Measurements from ENCODE around the gene IMP4.

The IMP4 gene

GRCh38 chr2:130378898-130379214, 36.2 kb downstream of the IMP4 start:
- DNase-seq = no peak

- DNase-seq = no peak
These were observed 37.6 kb downstream of the IMP4 start for GRCh38 chr2:130380096-130380934.

DNA sequence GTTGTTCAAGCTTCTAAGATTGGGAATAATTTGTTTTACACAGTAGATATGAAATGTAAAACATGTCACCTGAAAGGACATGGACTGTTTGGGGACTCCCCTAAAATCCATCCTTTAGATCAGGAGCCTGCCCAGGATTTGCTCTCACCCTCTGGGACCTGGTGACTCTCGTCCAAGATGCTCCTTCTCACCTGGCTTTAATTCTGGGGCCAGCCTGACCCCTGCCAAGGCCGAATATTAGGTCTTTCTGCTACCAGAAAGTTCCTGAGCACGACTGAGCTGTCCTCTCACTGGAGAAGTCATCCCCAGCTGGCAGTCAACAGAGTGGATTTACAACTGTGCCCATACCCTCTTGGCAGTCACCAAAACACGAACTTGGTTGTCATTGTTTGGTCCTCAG, 38.4 kb downstream of the IMP4 start:
- no peak for DNase-seq

- no peak for DNase-seq
These were observed 38.9 kb downstream of the IMP4 start for GRCh38 chr2:130381619-130382018.

DNA sequence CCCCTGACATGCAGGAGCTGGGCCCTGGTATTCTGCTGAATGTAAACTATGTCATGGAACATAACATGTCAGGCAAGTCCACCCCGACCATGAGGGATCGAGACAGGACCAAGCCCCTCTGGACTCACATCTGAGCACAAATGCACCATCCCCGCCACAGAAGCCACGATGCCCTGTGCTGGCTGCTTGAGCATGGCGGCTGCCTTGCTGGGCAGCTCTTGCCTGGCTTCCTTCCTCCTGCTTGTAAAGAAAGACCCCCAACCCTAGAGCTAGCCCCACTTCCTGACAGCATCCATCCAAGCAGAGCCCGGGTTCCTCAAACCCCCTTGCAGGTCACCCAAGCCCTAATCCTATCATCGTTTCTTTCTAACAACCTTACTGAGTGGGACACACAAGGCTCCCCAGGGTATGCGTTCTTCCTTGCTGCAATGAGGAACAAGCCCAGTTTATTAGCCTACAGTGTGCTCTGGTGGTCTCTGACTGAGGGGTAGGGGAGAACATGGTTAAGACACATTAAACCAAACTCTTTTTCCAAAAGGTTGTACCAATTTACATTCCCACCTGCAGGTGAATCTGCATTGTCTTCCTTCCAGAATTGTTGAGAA, 39.7 kb downstream of the IMP4 start:
- DNase-seq = no peak

- DNase-seq = no peak
These were observed 43.0 kb downstream of the IMP4 start for GRCh38 chr2:130385709-130386108.

DNA sequence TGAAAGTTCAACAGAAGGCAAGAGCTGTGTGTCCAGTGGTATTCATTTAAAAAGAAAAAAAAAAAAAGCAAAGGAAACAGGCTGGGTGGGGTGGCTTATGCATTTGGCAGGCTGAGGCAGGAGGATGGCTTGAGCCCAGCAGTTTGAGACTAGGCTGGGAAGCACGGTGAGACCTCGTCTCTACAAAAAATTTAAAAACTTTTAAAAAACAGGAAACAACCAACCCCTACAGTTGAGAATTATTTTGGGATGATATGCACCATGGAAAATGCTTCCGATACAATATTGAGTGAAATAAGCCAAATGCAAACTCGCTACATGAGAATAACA, 44.3 kb downstream of the IMP4 start:
- DNase-seq = no peak

GRCh38 chr2:130387804-130388203, 45.1 kb downstream of the IMP4 start:
- DNase-seq = no peak

- no peak for DNase-seq
These were observed 45.7 kb downstream of the IMP4 start for GRCh38 chr2:130388221-130388907.

- DNase-seq = no peak
These were observed 46.7 kb downstream of the IMP4 start for GRCh38 chr2:130389358-130389757.

- no peak for DNase-seq
These were observed 47.1 kb downstream of the IMP4 start for GRCh38 chr2:130389783-130390182.

- DNase-seq = no peak
These were observed 47.9 kb downstream of the IMP4 start for GRCh38 chr2:130390460-130391057.

- DNase-seq = peak; percentile 72
These were observed 48.6 kb downstream of the IMP4 start for GRCh38 chr2:130391058-130391871.

- DNase-seq = no peak
These were observed 49.4 kb downstream of the IMP4 start for GRCh38 chr2:130391872-130392670.

DNA sequence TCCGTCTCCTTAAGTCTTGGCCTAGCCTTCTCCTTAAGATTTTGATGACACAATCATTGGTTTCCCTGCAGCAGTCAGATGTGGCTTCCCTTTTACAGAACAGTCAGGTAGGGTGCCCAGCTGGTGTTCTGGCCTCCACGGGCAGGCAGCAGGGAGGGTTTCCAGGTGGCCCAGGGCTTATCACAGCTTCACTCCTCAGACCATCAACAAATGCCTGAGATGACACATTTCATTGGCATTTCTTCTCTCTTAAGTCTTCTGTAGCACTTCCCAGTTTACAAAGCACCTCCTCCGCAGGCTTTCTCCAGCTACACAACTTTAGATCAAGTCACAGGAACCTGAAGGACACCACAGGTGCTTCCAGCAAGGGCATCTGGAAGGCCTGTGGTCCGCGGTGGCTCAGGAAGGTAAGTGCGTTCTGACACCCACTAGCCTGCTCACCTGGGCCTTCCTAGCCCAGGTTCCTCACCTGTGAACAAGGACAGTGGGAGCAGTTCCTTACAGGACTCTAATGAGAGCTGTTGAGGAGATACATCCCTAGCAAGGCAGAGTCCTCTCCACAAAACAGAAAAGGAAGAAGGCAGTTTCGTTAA, 50.7 kb downstream of the IMP4 start:
- no peak for DNase-seq
